Middle frontal gyrus (tissue), 1 donor: Measurements from ENCODE around the gene GPX3.
A peak's percentile ranks its signal among the peaks of the same experiment; 100 is the strongest.

Experiments
- DNase-seq: peaks from one replicate; pipeline ENCODE4 v3.0.0-alpha.2; 2015; ENCODE audit warnings: low spot score; ENCODE audit errors: extremely low spot score

The GPX3 gene

GRCh38 chr5:151012862-151013261 is 7.5 kb upstream of the GPX3 start:
- DNase-seq = no peak

- no peak for DNase-seq
These were observed 5.6 kb upstream of the GPX3 start for GRCh38 chr5:151014680-151015343.

- no peak for DNase-seq
These were observed 4.3 kb upstream of the GPX3 start for GRCh38 chr5:151015974-151016587.

GRCh38 chr5:151016700-151017099 is 3.7 kb upstream of the GPX3 start:
- no peak for DNase-seq

GRCh38 chr5:151017897-151018296 is 2.5 kb upstream of the GPX3 start:
- no peak for DNase-seq

- no peak for DNase-seq
These were observed 1.5 kb upstream of the GPX3 start for GRCh38 chr5:151018846-151019245.

GRCh38 chr5:151019331-151019730 is 1.1 kb upstream of the GPX3 start:
- no peak for DNase-seq

- no peak for DNase-seq
These were observed 1.4 kb downstream of the GPX3 start for GRCh38 chr5:151021746-151022145.

GRCh38 chr5:151022511-151023018 is 2.2 kb downstream of the GPX3 start:
- peak; percentile 24 for DNase-seq

GRCh38 chr5:151023047-151023615 is 2.7 kb downstream of the GPX3 start:
- no peak for DNase-seq

- DNase-seq = no peak
These were observed 3.3 kb downstream of the GPX3 start for GRCh38 chr5:151023651-151024050.

GRCh38 chr5:151024440-151025249 is 4.3 kb downstream of the GPX3 start:
- no peak for DNase-seq

- DNase-seq = no peak
These were observed 4.8 kb downstream of the GPX3 start for GRCh38 chr5:151025250-151025606.

GRCh38 chr5:151026088-151026487 is 5.7 kb downstream of the GPX3 start:
- DNase-seq = no peak

- DNase-seq = no peak
These were observed 6.3 kb downstream of the GPX3 start for GRCh38 chr5:151026679-151027078.

- DNase-seq = no peak
These were observed 7.6 kb downstream of the GPX3 start for GRCh38 chr5:151027961-151028479.

- DNase-seq = no peak
These were observed 8.3 kb downstream of the GPX3 start for GRCh38 chr5:151028717-151029116.

- no peak for DNase-seq
These were observed 9.0 kb downstream of the GPX3 start for GRCh38 chr5:151029179-151030055.

- DNase-seq = no peak
These were observed 9.6 kb downstream of the GPX3 start for GRCh38 chr5:151030056-151030336.

GRCh38 chr5:151030379-151030778 is 10.0 kb downstream of the GPX3 start:
- DNase-seq = no peak

GRCh38 chr5:151031554-151031953 is 11.2 kb downstream of the GPX3 start:
- no peak for DNase-seq
